ENCODE measurements around the gene NDUFAF3.

- TF ChIP-seq CTCF (IDR thresholded peaks at IDR 0.05) (no peak), POLR2A (IDR thresholded peaks at IDR 0.05) (no peak)
These were observed 4.0 kb downstream of the NDUFAF3 start for GRCh38 chr3:49025793-49026520.

Data from thyroid gland (tissue), 4 donors.